ENCODE results near the gene TMEM163. TPM values are rescaled to one million over a fixed set of nuclear protein-coding genes. Genes with fewer than 3 reads are reported as not detected.
A peak's percentile ranks its signal among the peaks of the same experiment; 100 is the strongest.

Gene TMEM163
- total and polyA plus RNA-seq, 8 donors: 0.58 to 16.7 (median 3.2) TPM; not detected in 1

DNA sequence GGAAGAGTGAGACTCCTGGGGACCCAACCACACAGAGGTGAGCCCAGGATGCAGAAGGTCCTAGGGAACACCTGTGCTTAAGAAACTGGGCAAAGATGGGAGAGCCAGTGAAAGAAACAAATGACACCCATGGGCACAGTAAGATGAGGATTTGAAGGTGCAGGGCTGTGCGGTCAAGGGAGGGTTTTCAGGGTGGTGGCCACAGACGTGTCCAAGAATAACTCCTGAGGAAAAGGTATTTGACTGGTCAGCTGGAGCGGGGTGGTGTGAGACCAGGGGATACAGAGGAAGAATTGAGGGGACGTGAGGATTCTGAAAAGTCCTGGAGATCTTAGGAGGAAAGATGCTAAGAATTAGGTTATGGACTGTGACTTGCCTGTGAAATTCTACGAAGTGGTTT lies 142.9 kb downstream of the TMEM163 start:
- Histone ChIP-seq H3K9me3 (no peaks in the 10 kb centered on the region), H3K4me1 (no peaks in the 10 kb centered on the region), H3K36me3 (no peaks in the 10 kb centered on the region), H3K27ac (no peak overlapping the region), H3K27me3 (no peaks in the 10 kb centered on the region), H3K4me3 (no peak overlapping the region)
- DNase-seq: no peak
- WGBS, 5 donors: 81 to 95% (median 90%) methylated on average over 5 of the region's 5 CpGs
- TF ChIP-seq, protein P1, sequence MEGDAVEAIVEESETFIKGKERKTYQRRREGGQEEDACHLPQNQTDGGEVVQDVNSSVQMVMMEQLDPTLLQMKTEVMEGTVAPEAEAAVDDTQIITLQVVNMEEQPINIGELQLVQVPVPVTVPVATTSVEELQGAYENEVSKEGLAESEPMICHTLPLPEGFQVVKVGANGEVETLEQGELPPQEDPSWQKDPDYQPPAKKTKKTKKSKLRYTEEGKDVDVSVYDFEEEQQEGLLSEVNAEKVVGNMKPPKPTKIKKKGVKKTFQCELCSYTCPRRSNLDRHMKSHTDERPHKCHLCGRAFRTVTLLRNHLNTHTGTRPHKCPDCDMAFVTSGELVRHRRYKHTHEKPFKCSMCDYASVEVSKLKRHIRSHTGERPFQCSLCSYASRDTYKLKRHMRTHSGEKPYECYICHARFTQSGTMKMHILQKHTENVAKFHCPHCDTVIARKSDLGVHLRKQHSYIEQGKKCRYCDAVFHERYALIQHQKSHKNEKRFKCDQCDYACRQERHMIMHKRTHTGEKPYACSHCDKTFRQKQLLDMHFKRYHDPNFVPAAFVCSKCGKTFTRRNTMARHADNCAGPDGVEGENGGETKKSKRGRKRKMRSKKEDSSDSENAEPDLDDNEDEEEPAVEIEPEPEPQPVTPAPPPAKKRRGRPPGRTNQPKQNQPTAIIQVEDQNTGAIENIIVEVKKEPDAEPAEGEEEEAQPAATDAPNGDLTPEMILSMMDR (IDR thresholded peaks at IDR 0.05): no peak
- no peak for TF ChIP-seq POLR2AphosphoS5 (IDR thresholded peaks at IDR 0.05)
- no peak for TF ChIP-seq EP300 (IDR thresholded peaks at IDR 0.05)
- no peak for TF ChIP-seq POLR2A (IDR thresholded peaks at IDR 0.05)
- intact Hi-C loops (cut with DNase I; ENCODE audit: low total_unique reads): no loop called here

DNA sequence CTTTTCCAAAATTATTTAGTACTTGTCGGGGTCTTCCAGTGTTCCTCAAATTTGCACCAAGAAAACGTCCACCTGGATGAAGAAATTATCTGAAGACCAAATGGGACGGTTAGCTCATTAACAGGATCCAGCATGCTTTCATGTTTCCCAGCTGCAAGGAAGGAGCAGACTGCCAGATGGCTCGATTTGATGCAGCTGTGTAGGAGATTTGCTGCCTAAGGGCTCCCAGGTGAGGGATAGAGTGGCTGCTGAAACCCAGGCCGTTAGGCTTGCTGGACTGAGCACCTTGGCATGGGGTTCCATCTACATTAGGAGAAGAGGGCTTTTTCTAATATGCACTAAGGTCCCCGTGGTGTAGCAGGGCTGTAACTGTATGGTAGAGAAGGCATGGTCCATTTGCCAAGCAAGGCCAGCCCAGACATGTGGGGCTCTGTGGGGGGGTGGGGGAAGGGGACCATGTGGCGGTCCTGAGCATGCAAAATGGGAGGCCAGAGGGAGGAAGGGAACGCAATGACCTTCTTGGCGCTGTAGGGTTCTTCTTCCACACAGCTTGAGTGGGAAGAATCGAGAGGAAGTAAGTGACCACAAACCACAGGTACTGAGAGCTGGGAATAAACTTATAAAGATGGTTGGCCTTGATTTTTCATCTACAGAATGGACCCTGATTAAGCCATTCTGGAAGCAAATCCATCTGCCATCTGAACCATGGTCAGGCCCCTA lies 144.0 kb downstream of the TMEM163 start:
- Histone ChIP-seq H3K4me1 (no peaks in the 10 kb centered on the region), H3K4me3 (no peak overlapping the region), H3K9me3 (no peaks in the 10 kb centered on the region), H3K36me3 (no peaks in the 10 kb centered on the region), H3K27ac (no peak overlapping the region), H3K27me3 (no peaks in the 10 kb centered on the region)
- 78 to 85% (median 82%) methylated on average over 9 to 10 of the region's 10 CpGs for WGBS, 5 donors
- TF ChIP-seq, protein P1 (IDR thresholded peaks at IDR 0.05): no peak
- TF ChIP-seq POLR2A (IDR thresholded peaks at IDR 0.05) (no peak), EP300 (IDR thresholded peaks at IDR 0.05) (no peak), POLR2AphosphoS5 (IDR thresholded peaks at IDR 0.05) (no peak)
- intact Hi-C loops (cut with DNase I; ENCODE audit: low total_unique reads): no loop called here
- peak in 1 of 2 donors; percentile 39 for DNase-seq

DNA sequence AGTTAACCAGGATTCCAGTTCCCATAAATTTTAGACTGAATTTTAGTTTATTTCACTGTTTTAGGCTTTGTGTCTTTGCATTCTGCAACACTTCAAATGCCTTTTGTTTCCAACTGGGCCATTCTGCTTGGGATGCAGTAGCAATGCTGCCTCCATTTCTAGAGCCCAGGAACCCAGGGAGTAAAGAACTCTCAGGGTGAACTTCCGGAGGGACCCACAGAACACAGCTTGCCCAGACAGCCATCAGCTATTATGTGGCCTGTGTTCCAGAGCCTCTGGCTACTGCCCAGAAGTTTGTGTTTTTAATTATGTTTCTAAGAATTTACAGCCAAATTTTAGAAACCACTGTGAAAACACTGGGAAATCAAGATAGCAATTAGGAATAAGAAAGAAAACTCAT lies 145.1 kb downstream of the TMEM163 start:
- no peaks in the 10 kb centered on the region for H3K27me3 ChIP-seq
- intact Hi-C loops (cut with DNase I; ENCODE audit: low total_unique reads): no loop called here
- no peaks in the 10 kb centered on the region for H3K4me1 ChIP-seq
- TF ChIP-seq POLR2AphosphoS5 (IDR thresholded peaks at IDR 0.05): no peak
- TF ChIP-seq, protein P1 (IDR thresholded peaks at IDR 0.05): no peak
- no peak for TF ChIP-seq POLR2A (IDR thresholded peaks at IDR 0.05)
- TF ChIP-seq EP300 (IDR thresholded peaks at IDR 0.05): no peak
- no peaks in the 10 kb centered on the region for H3K9me3 ChIP-seq
- H3K4me3 ChIP-seq: no peak overlapping the region
- no peak for DNase-seq
- no peaks in the 10 kb centered on the region for H3K36me3 ChIP-seq
- H3K27ac ChIP-seq: no peak overlapping the region
- WGBS, 5 donors: 88 to 96% (median 93%) methylated on average over 1 of the region's 1 CpG

DNA sequence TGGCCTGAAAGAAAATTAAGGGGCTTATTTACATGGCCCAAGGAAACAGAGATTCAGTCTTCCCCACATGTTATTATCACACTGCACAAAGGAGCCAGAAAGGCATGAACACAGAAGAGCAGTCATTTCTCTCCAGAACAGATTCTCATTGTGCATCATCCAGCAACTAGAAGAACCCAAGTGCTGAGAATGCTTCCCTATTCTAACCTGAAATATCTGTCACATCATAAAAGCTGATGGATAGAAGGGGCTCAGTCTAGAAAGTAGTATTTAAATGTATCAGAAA lies 145.8 kb downstream of the TMEM163 start:
- no peak overlapping the region for H3K27ac ChIP-seq
- H3K27me3 ChIP-seq: no peaks in the 10 kb centered on the region
- no peak for DNase-seq
- H3K36me3 ChIP-seq: no peaks in the 10 kb centered on the region
- no peaks in the 10 kb centered on the region for H3K9me3 ChIP-seq
- TF ChIP-seq, protein P1 (IDR thresholded peaks at IDR 0.05): no peak
- no peak overlapping the region for H3K4me3 ChIP-seq
- intact Hi-C loops (cut with DNase I; ENCODE audit: low total_unique reads): no loop called here
- H3K4me1 ChIP-seq: no peaks in the 10 kb centered on the region

All from stomach (tissue), 9 donors.